Spinal cord (tissue), 10 donors: ENCODE measurements around the gene CXADR. TPM values are rescaled to one million over a fixed set of nuclear protein-coding genes. Genes with fewer than 3 reads are reported as not detected.

Source experiments
- DNase-seq, 6 donors: peaks; one replicate each; pipeline versions ENCODE4 v3.0.0 to v3.0.0-alpha.2; 2013 to 2015; ENCODE audit warnings: low spot score in 6 of 6, low read depth in 4 of 6
- H3K27ac ChIP-seq: one replicate; pipeline ENCODE4 v1.5.1; 2013; ENCODE audit warnings: low read depth, low read length, control low read depth
- H3K27me3 ChIP-seq: one replicate; pipeline ENCODE4 v1.6.1; 2013; ENCODE audit warnings: low read length; ENCODE audit not compliant: control insufficient read depth, insufficient read depth
- H3K36me3 ChIP-seq: one replicate; pipeline ENCODE4 v1.6.1; 2013; ENCODE audit warnings: low read length; ENCODE audit not compliant: control insufficient read depth, insufficient read depth
- H3K4me1 ChIP-seq: one replicate; pipeline ENCODE4 v1.6.1; 2013; ENCODE audit warnings: low read length; ENCODE audit not compliant: control insufficient read depth, insufficient read depth
- H3K4me3 ChIP-seq: one replicate; pipeline ENCODE4 v1.5.1; 2013; ENCODE audit warnings: low read depth, low read length, control low read depth
- H3K9me3 ChIP-seq: one replicate; pipeline ENCODE4 v1.6.1; 2013; ENCODE audit warnings: low read length; ENCODE audit not compliant: control insufficient read depth, insufficient read depth
- WGBS: methylation state at CpG from one replicate; pipeline ENCODE4 v1.1.5; 2013; ENCODE audit warnings: missing lambda C conversion rate; ENCODE audit not compliant: insufficient coverage; 5-methylcytosine and 5-hydroxymethylcytosine counted together
- long read RNA-seq, 4 donors: transcript quantifications; one replicate each; lab custom pipeline, GENCODE V29; 2026
- polyA plus RNA-seq, 2 donors: library from polyadenylated mRNA; unstranded; fragments of 120-200 nt; gene quantifications; one replicate each; pipeline ENCODE4 v1.2.1, GENCODE V29; 2013; ENCODE audit not compliant: insufficient read length in 2 of 2
- total RNA-seq, 2 donors: library from RNA; depleted of rRNA in 1 of 2; stranded (reverse); fragments of 120-200 nt in 1 of 2; fragments of >200 nt in 1 of 2; gene quantifications; one replicate each; pipeline versions ENCODE4 v1.2.3 to v1.2.4, GENCODE V29; 2013 to 2014
- donor health status: healthy.

Gene CXADR
- total RNA-seq (10 to 100 TPM; 81.1 to 89.1 TPM), polyA plus RNA-seq (10 to 100 TPM; 55.7 to 60.2 TPM)
- long read RNA-seq, donor 1, full-length matches to known transcripts: 23 of 23 reads
- long read RNA-seq, donor 1, partial matches to known transcripts: 0 of 23 reads
- long read RNA-seq, donor 1, other reads (novel, unspliced or antisense): 0 of 23 reads
- long read RNA-seq, donor 2, full-length matches to known transcripts: 18 of 18 reads
- long read RNA-seq, donor 2, partial matches to known transcripts: 0 of 18 reads
- long read RNA-seq, donor 2, other reads (novel, unspliced or antisense): 0 of 18 reads
- long read RNA-seq, donor 3, full-length matches to known transcripts: 13 of 45 reads
- long read RNA-seq, donor 3, partial matches to known transcripts: 32 of 45 reads
- long read RNA-seq, donor 3, other reads (novel, unspliced or antisense): 0 of 45 reads
- long read RNA-seq, donor 4, full-length matches to known transcripts: 8 of 8 reads
- long read RNA-seq, donor 4, partial matches to known transcripts: 0 of 8 reads
- long read RNA-seq, donor 4, other reads (novel, unspliced or antisense): 0 of 8 reads

GRCh38 chr21:17512253-17513213 lies at the start of gene CXADR:
Gene CXADR (plus strand): TSS chr21:17513043. CDS start chr21:17513130, 87 bp downstream.
- Histone ChIP-seq H3K4me3 (peak within 1 kb of the TSS; percentile 65), H3K9me3 (no peaks in the 10 kb centered on the region), H3K27ac (peak within 1 kb of the TSS; percentile 60), H3K36me3 (no peaks in the 10 kb centered on the region), H3K4me1 (peaks cover 13% of the 10 kb centered on the region), H3K27me3 (peaks cover 2% of the 10 kb centered on the region)
- under 1% methylated on average over 81 of the region's 83 CpGs for WGBS
- peak; percentile 68 to 97 (median 82) for DNase-seq

- Histone ChIP-seq H3K36me3 (no peaks in the 10 kb centered on the region), H3K27ac (no peak overlapping the region), H3K4me1 (no peaks in the 10 kb centered on the region), H3K27me3 (no peaks in the 10 kb centered on the region), H3K4me3 (no peak overlapping the region), H3K9me3 (no peaks in the 10 kb centered on the region)
- no CpG with 5 or more reads among the region's 1 CpG for WGBS
- no peak for DNase-seq
Measured at GRCh38 chr21:17466166-17466565, 46.7 kb upstream of the CXADR start.

GRCh38 chr21:17467392-17467791 lies 45.5 kb upstream of the CXADR start:
- H3K36me3 ChIP-seq: no peaks in the 10 kb centered on the region
- H3K27ac ChIP-seq: peak overlapping the region; percentile 36
- DNase-seq: no peak
- peak overlapping the region; percentile 4 for H3K4me3 ChIP-seq
- no peaks in the 10 kb centered on the region for H3K9me3 ChIP-seq
- no peaks in the 10 kb centered on the region for H3K27me3 ChIP-seq
- 33% methylated on average over 1 of the region's 4 CpGs for WGBS
- H3K4me1 ChIP-seq: no peaks in the 10 kb centered on the region

- H3K36me3 ChIP-seq: no peaks in the 10 kb centered on the region
- DNase-seq: no peak
- no peaks in the 10 kb centered on the region for H3K4me1 ChIP-seq
- H3K9me3 ChIP-seq: no peaks in the 10 kb centered on the region
- H3K27ac ChIP-seq: no peak overlapping the region
- peak overlapping the region; percentile 4 for H3K4me3 ChIP-seq
- no peaks in the 10 kb centered on the region for H3K27me3 ChIP-seq
- no CpG with 5 or more reads among the region's 3 CpGs for WGBS
Measured at GRCh38 chr21:17467829-17468228, 45.0 kb upstream of the CXADR start.

GRCh38 chr21:17468698-17469097 lies 44.1 kb upstream of the CXADR start:
- Histone ChIP-seq H3K27ac (no peak overlapping the region), H3K4me1 (no peaks in the 10 kb centered on the region), H3K9me3 (no peaks in the 10 kb centered on the region), H3K4me3 (no peak overlapping the region), H3K27me3 (no peaks in the 10 kb centered on the region), H3K36me3 (no peaks in the 10 kb centered on the region)
- no CpG with 5 or more reads among the region's 1 CpG for WGBS
- no peak for DNase-seq

GRCh38 chr21:17469727-17470126 lies 43.1 kb upstream of the CXADR start:
- no peak overlapping the region for H3K27ac ChIP-seq
- no peak for DNase-seq
- no peaks in the 10 kb centered on the region for H3K36me3 ChIP-seq
- no peaks in the 10 kb centered on the region for H3K27me3 ChIP-seq
- H3K9me3 ChIP-seq: no peaks in the 10 kb centered on the region
- H3K4me1 ChIP-seq: no peaks in the 10 kb centered on the region
- H3K4me3 ChIP-seq: no peak overlapping the region
- WGBS: no CpG with 5 or more reads among the region's 1 CpG

GRCh38 chr21:17472182-17472581 lies 40.7 kb upstream of the CXADR start:
- Histone ChIP-seq H3K27me3 (no peaks in the 10 kb centered on the region), H3K36me3 (no peaks in the 10 kb centered on the region), H3K9me3 (no peaks in the 10 kb centered on the region), H3K4me1 (no peaks in the 10 kb centered on the region), H3K4me3 (no peak overlapping the region), H3K27ac (no peak overlapping the region)
- no CpG with 5 or more reads among the region's 1 CpG for WGBS
- DNase-seq: no peak

GRCh38 chr21:17472592-17473271 lies 40.1 kb upstream of the CXADR start:
- DNase-seq: peak in 1 of 6 donors; percentile 12
- no peaks in the 10 kb centered on the region for H3K9me3 ChIP-seq
- H3K4me3 ChIP-seq: no peak overlapping the region
- H3K27me3 ChIP-seq: no peaks in the 10 kb centered on the region
- WGBS: 85% methylated on average over 4 of the region's 7 CpGs
- H3K27ac ChIP-seq: no peak overlapping the region
- no peaks in the 10 kb centered on the region for H3K36me3 ChIP-seq
- H3K4me1 ChIP-seq: no peaks in the 10 kb centered on the region

- H3K27ac ChIP-seq: no peak overlapping the region
Measured at GRCh38 chr21:17476006-17476405, 36.8 kb upstream of the CXADR start.

More at GRCh38 chr21:17476006-17476405, 36.8 kb upstream of the CXADR start:
- Histone ChIP-seq H3K9me3 (no peaks in the 10 kb centered on the region), H3K4me1 (no peaks in the 10 kb centered on the region), H3K36me3 (no peaks in the 10 kb centered on the region), H3K4me3 (no peak overlapping the region), H3K27me3 (no peaks in the 10 kb centered on the region)
- no peak for DNase-seq
- 100% methylated on average over 2 of the region's 4 CpGs for whole genome bisulfite sequencing
